ENCODE measurements around the gene USP10.

- TF ChIP-seq POLR2A (IDR thresholded peaks at IDR 0.05) (no peak), CTCF (IDR thresholded peaks at IDR 0.05) (no peak)
These were observed 115.7 kb downstream of the USP10 start for GRCh38 chr16:84815462-84815861.
